HCT116 (cell line): ENCODE data around the gene AFAP1. TPM values are rescaled to one million over a fixed set of nuclear protein-coding genes. Genes with fewer than 3 reads are reported as not detected.

Source experiments
- ATAC-seq: fragments of 200-7000 bp; cut with Tn5 transposase; 2 replicates; pipeline ENCODE4 v1.9.1; 2020; ENCODE audit warnings: mild to moderate bottlenecking, moderate library complexity
- BruUV-seq: library from RNA; stranded (reverse); fragments of 400-500 nt; replicated peaks from 2 replicates; lab custom pipeline; 2021; lab: Mats Ljungman, UMichigan
- CTCF ChIA-PET: fragments of 300-600 bp; sonication (Branson Sonifier 250); formaldehyde crosslinking; loops from one replicate; lab custom pipeline; 2021; ENCODE audit warnings: antibody characterized with exemption; lab: Charles Lee
- POLR2A ChIA-PET: fragments of 300-600, 350-600 bp; sonication (Branson Sonifier 250); formaldehyde crosslinking; loops from one replicate; lab custom pipeline; 2021; ENCODE audit warnings: antibody characterized with exemption; lab: Charles Lee
- RAD21 ChIA-PET, 2 experiments: fragments of 300-600 bp; sonication (Branson Sonifier 250); formaldehyde crosslinking; loops; one replicate each; lab custom pipeline; 2023; ENCODE audit warnings: low total read pairs in 2 of 2; ENCODE audit not compliant: uncharacterized antibody in 2 of 2, unreplicated experiment in 2 of 2, low non-redundant PET in 1 of 2; lab: Charles Lee
- DNase-seq: peaks from one replicate; pipeline ENCODE4 v3.0.0-alpha.2; 2010; ENCODE audit warnings: low read depth, low spot score
- H2AFZ ChIP-seq: fragments of 200-600 bp; shearing (Covaris generic), sonication (generic); 2 replicates; pipeline ENCODE4 v1.6.1; 2017; ENCODE audit warnings: low read depth, mixed run types, mixed read lengths, antibody characterized with exemption, low read length; ENCODE audit not compliant: poor library complexity, severe bottlenecking
- H3K27ac ChIP-seq: 2 replicates; pipeline ENCODE4 v1.5.1; 2012; ENCODE audit warnings: low read depth, low read length
- H3K27me3 ChIP-seq: fragments of 200-600 bp; sonication (generic); 2 replicates; pipeline ENCODE4 v1.6.1; 2016; ENCODE audit warnings: mixed run types, low read length, mixed read lengths; ENCODE audit not compliant: insufficient read depth
- H3K36me3 ChIP-seq, 2 experiments: fragments of 200-500 bp in 1 of 2; fragments of 200-600 bp in 1 of 2; sonication (Bioruptor generic) in 1 of 2; sonication (generic) in 1 of 2; 2 replicates each; pipeline versions ENCODE4 v1.5.1 to v1.6.1; 2014 to 2016; ENCODE audit warnings: low read length in 2 of 2, inconsistent platforms in 1 of 2, mixed read lengths in 1 of 2, mixed run types in 1 of 2; ENCODE audit not compliant: insufficient read depth in 2 of 2, control insufficient read depth in 1 of 2
- H3K4me1 ChIP-seq, 2 experiments: fragments of 200-600 bp in 1 of 2; sonication (generic) in 1 of 2; 2 replicates each; pipeline versions ENCODE4 v1.5.1 to v1.6.1; 2012 to 2017; ENCODE audit warnings: low read length in 2 of 2, inconsistent platforms in 1 of 2, mild to moderate bottlenecking in 1 of 2, mixed read lengths in 1 of 2, mixed run types in 1 of 2, moderate library complexity in 1 of 2; ENCODE audit not compliant: insufficient read depth in 2 of 2, control insufficient read depth in 1 of 2
- H3K4me2 ChIP-seq: fragments of 200-600 bp; sonication (generic); 2 replicates; pipeline ENCODE4 v1.6.1; 2017; ENCODE audit warnings: mixed run types, low read length, mixed read lengths
- H3K4me3 ChIP-seq, 2 experiments: fragments of 200-600 bp in 1 of 2; sonication (generic) in 1 of 2; replicated peaks in 1 of 2; 2 replicates each; pipeline ENCODE4 v1.5.1; 2011 to 2016; ENCODE audit warnings: low read length in 2 of 2, control low read depth in 1 of 2, low read depth in 1 of 2, mild to moderate bottlenecking in 1 of 2, mixed read lengths in 1 of 2, mixed run types in 1 of 2
- H3K79me2 ChIP-seq: fragments of 200-600 bp; sonication (generic); 2 replicates; pipeline ENCODE4 v1.6.1; 2017; ENCODE audit warnings: mild to moderate bottlenecking, mixed run types, low read length, moderate library complexity, mixed read lengths; ENCODE audit not compliant: insufficient read depth
- H3K9ac ChIP-seq: fragments of 200-600 bp; sonication (generic); 2 replicates; pipeline ENCODE4 v1.6.1; 2016; ENCODE audit warnings: low read length, mixed read lengths
- H3K9me2 ChIP-seq: fragments of 200-600 bp; sonication (generic), shearing (Covaris generic); 2 replicates; pipeline ENCODE4 v1.6.1; 2017; ENCODE audit warnings: mixed run types, mild to moderate bottlenecking, moderate library complexity; ENCODE audit not compliant: insufficient read depth
- H3K9me3 ChIP-seq, 2 experiments: fragments of 200-500 bp in 1 of 2; fragments of 200-600 bp in 1 of 2; sonication (Bioruptor generic) in 1 of 2; sonication (generic) in 1 of 2; 2 replicates each; pipeline ENCODE4 v1.6.1; 2014 to 2017; ENCODE audit warnings: low read length in 2 of 2, mixed read lengths in 2 of 2, inconsistent platforms in 1 of 2, low read depth in 1 of 2, mild to moderate bottlenecking in 1 of 2, mixed run types in 1 of 2, moderate library complexity in 1 of 2; ENCODE audit not compliant: control insufficient read depth in 1 of 2, insufficient read depth in 1 of 2
- H4K20me1 ChIP-seq: fragments of 200-600 bp; sonication (generic), shearing (Covaris generic); 2 replicates; pipeline ENCODE4 v1.6.1; 2017; ENCODE audit warnings: mixed run types, mild to moderate bottlenecking, moderate library complexity; ENCODE audit not compliant: insufficient read depth
- CEBPB ChIP-seq: IDR thresholded peaks from 2 replicates; pipeline ENCODE4 v1.6.1; 2012; ENCODE audit warnings: low read depth
- EGR1 ChIP-seq: IDR thresholded peaks from 2 replicates; pipeline ENCODE4 v1.6.1; 2012; ENCODE audit warnings: low read depth
- EZH2phosphoT487 ChIP-seq: fragments of 200-600 bp; IDR thresholded peaks from 2 replicates; pipeline ENCODE4 v1.6.1; 2018; ENCODE audit warnings: antibody characterized with exemption, borderline replicate concordance
- FOSL1 ChIP-seq: IDR thresholded peaks from 2 replicates; pipeline ENCODE4 v1.6.1; 2012; ENCODE audit warnings: low read depth
- POLR2A ChIP-seq: IDR thresholded peaks from 2 replicates; pipeline ENCODE4 v1.7.0; 2011; ENCODE audit warnings: borderline replicate concordance; ENCODE audit not compliant: insufficient read depth, insufficient read length; ENCODE audit errors: extremely low read depth
- POLR2AphosphoS5 ChIP-seq: IDR thresholded peaks from 2 replicates; pipeline ENCODE4 v1.6.1; 2011; ENCODE audit warnings: mild to moderate bottlenecking, low read depth, low read length, moderate library complexity
- RAD21 ChIP-seq: IDR thresholded peaks from 2 replicates; pipeline ENCODE4 v1.6.1; 2012; ENCODE audit warnings: low read depth, mild to moderate bottlenecking
- SP1 ChIP-seq: IDR thresholded peaks from 2 replicates; pipeline ENCODE4 v1.6.1; 2012; ENCODE audit warnings: low read depth
- ZFX ChIP-seq: fragments of 450-650 bp; IDR thresholded peaks from 2 replicates; pipeline ENCODE4 v1.6.1; 2017
- intact Hi-C: fragments of 100-400 bp; cut with micrococcal nuclease; formaldehyde crosslinking; loops from 2 replicates; pipeline ENCODE4 v1.10.0; 2022
- total RNA-seq: library from RNA; stranded (reverse); gene quantifications from one replicate; pipeline ENCODE4 v1.2.1, GENCODE V29; 2021; ENCODE audit not compliant: unreplicated experiment
- TF ChIP-seq, protein P1 (sequence below): IDR thresholded peaks from 2 replicates; pipeline ENCODE4 v1.6.1; 2011; ENCODE audit warnings: mild to moderate bottlenecking, low read length, moderate library complexity; ENCODE audit not compliant: insufficient replicate concordance; ENCODE audit errors: extremely low read depth
- TF ChIP-seq, protein P2 (sequence below): IDR thresholded peaks from 2 replicates; pipeline ENCODE4 v1.6.1; 2012

The AFAP1 gene
- total RNA-seq, 1 experiment from 2014 or later = 19.4 TPM

DNA sequence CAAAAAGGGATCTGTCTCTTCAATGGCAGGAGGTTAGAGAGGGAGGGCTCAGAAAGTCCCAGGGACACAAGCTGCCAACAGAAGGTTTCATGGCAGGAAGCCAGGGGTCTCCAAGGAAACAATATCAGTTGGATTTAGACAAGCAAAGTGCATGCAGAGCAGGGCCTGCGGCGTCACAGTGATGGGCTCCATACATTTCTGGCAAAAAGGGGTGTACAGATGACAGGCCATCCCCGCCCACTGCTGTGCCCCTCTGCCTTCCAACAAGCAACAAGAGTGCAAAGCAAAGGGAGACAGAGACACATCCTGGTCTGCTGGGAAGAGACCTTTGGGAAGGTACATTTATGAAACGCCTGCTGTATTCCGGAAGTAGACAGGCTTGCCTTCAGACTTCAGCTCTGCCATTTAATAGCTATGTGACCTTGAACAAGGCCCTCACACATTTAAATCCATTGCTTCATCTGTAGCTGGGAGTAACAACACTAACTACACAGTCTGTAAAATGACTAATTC, 121.2 kb downstream of the AFAP1 start:
- H3K79me2 ChIP-seq = no peaks in the 10 kb centered on the region
- H4K20me1 ChIP-seq = no peaks in the 10 kb centered on the region
- H3K9me3 ChIP-seq = no peaks in the 10 kb centered on the region
- no peak overlapping the region for H3K4me2 ChIP-seq
- H3K27ac ChIP-seq = no peak overlapping the region
- no peak overlapping the region for H2AFZ ChIP-seq
- no peaks in the 10 kb centered on the region for H3K9me2 ChIP-seq
- peaks cover 4 to 7% of the 10 kb centered on the region in 2 experiments; a peak in 2 of 4 replicates for H3K36me3 ChIP-seq
- ChIA-PET POLR2A (no interaction called here), CTCF (interaction anchor here (0.8 to 2.0 kb wide), 3 partner anchors 13 to 16 kb away, joined by 3 to 6 read pairs (median 4); no protein-coding TSS in a partner anchor), RAD21 (no interaction called here)
- intact Hi-C loops = no loop called here
- DNase-seq (no peak), ATAC-seq (no peak)
- TF ChIP-seq CEBPB (no peak), EGR1 (no peak), SP1 (no peak), FOSL1 (no peak), POLR2A (no peak)
- TF ChIP-seq, protein P1, sequence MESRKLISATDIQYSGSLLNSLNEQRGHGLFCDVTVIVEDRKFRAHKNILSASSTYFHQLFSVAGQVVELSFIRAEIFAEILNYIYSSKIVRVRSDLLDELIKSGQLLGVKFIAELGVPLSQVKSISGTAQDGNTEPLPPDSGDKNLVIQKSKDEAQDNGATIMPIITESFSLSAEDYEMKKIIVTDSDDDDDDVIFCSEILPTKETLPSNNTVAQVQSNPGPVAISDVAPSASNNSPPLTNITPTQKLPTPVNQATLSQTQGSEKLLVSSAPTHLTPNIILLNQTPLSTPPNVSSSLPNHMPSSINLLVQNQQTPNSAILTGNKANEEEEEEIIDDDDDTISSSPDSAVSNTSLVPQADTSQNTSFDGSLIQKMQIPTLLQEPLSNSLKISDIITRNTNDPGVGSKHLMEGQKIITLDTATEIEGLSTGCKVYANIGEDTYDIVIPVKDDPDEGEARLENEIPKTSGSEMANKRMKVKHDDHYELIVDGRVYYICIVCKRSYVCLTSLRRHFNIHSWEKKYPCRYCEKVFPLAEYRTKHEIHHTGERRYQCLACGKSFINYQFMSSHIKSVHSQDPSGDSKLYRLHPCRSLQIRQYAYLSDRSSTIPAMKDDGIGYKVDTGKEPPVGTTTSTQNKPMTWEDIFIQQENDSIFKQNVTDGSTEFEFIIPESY = no peak
- no peaks in the 10 kb centered on the region for H3K4me1 ChIP-seq
- no peak overlapping the region for H3K4me3 ChIP-seq
- no peaks in the 10 kb centered on the region for H3K27me3 ChIP-seq
- no TSS peak for BruUV-seq
- H3K9ac ChIP-seq = no peak overlapping the region

DNA sequence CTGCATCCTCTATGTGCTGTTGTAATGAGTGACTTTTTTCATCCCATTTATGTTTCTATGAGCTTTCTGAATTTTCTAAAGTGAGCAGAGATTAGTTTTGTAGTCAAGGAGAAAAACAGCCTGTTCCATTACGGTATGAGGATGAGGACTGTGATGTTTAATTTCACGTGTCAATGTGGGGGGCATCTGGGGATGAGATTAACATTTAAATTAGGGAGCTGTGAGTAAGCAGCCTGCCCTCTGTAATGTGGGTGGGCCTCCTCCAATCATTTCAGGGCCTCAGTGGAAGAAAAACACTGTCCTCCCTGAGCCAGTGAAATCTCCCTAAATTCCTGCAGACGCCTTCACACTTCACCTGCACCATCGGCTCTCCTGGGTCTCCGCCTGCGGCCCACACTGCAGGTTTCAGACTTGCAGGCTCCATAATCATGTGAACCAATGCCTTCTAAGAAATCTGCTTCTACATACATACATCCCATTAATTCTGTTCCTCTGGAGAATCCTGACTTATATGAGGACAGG, 121.7 kb downstream of the AFAP1 start:
- BruUV-seq = no TSS peak
- no peaks in the 10 kb centered on the region for H3K79me2 ChIP-seq
- no peaks in the 10 kb centered on the region for H3K9me2 ChIP-seq
- ChIA-PET RAD21 (no interaction called here), POLR2A (no interaction called here), CTCF (interaction anchor here (0.8 to 2.0 kb wide), 3 partner anchors 13 to 16 kb away, joined by 3 to 6 read pairs (median 4); no protein-coding TSS in a partner anchor)
- TF ChIP-seq, protein P2, sequence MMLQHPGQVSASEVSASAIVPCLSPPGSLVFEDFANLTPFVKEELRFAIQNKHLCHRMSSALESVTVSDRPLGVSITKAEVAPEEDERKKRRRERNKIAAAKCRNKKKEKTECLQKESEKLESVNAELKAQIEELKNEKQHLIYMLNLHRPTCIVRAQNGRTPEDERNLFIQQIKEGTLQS = no peak
- TF ChIP-seq POLR2A = no peak
- TF ChIP-seq RAD21 = no peak
- TF ChIP-seq ZFX = no peak
- no peak for TF ChIP-seq POLR2AphosphoS5
- TF ChIP-seq EZH2phosphoT487 = no peak
- H3K36me3 ChIP-seq = peaks cover 4 to 7% of the 10 kb centered on the region in 2 experiments; a peak in 2 of 4 replicates
- no peak overlapping the region for H3K9ac ChIP-seq
- intact Hi-C loops = no loop called here
- DNase-seq (no peak), ATAC-seq (no peak)
- no peaks in the 10 kb centered on the region for H3K4me1 ChIP-seq
- H3K4me3 ChIP-seq = no peak overlapping the region
- no peak overlapping the region for H2AFZ ChIP-seq
- H3K27me3 ChIP-seq = no peaks in the 10 kb centered on the region
- H3K9me3 ChIP-seq = no peaks in the 10 kb centered on the region
- H4K20me1 ChIP-seq = no peaks in the 10 kb centered on the region
- no peak overlapping the region for H3K4me2 ChIP-seq
- H3K27ac ChIP-seq = no peak overlapping the region
